AG04450 (cell line): ENCODE data around the gene PANX2. TPM values are rescaled to one million over a fixed set of nuclear protein-coding genes. Genes with fewer than 3 reads are reported as not detected.
A peak's percentile ranks its signal among the peaks of the same experiment; 100 is the strongest.
"Not testable (repeated sequence)": the region's sequence is repeated elsewhere in the genome, so short reads cannot be mapped to it uniquely, and the experiment has no call there.

Source experiments
- CTCF ChIA-PET: fragments of 300-600, 350-600 bp; formaldehyde crosslinking; extraction: SDS; loops from one replicate; lab custom pipeline; 2022; ENCODE audit warnings: antibody characterized with exemption, inconsistent platforms; lab: Charles Lee
- POLR2A ChIA-PET: fragments of 350-600 bp; formaldehyde crosslinking; extraction: SDS; loops from one replicate; lab custom pipeline; 2021; ENCODE audit warnings: antibody characterized with exemption, inconsistent platforms; lab: Yijun Ruan, JAX
- DNase-seq: peaks from one replicate; pipeline ENCODE4 v3.0.0-alpha.2; 2011; ENCODE audit warnings: low read depth, low spot score
- H3K27ac ChIP-seq: one replicate; pipeline ENCODE4 v1.5.1; 2012; ENCODE audit warnings: low read depth, low read length, control low read depth
- H3K27me3 ChIP-seq: one replicate; pipeline ENCODE4 v1.6.0; 2012; ENCODE audit warnings: low read length; ENCODE audit not compliant: control insufficient read depth, insufficient read depth
- H3K4me3 ChIP-seq: 2 replicates; pipeline ENCODE4 v1.5.1; 2011; ENCODE audit warnings: mild to moderate bottlenecking, low read depth, low read length, control low read depth
- H3K9me3 ChIP-seq: 2 replicates; pipeline ENCODE4 v1.5.1; 2012; ENCODE audit warnings: low read length; ENCODE audit not compliant: control insufficient read depth, insufficient read depth
- polyA plus RNA-seq: library from polyadenylated mRNA; depleted of rRNA; stranded (reverse); fragments of >200 nt; gene quantifications from 2 replicates; pipeline ENCODE4 v1.2.3, GENCODE V29; 2011
- TF ChIP-seq, protein P1 (sequence below): IDR thresholded peaks from 2 replicates; pipeline ENCODE4 v1.5.1; 2011; ENCODE audit warnings: low read depth, low read length, control low read depth, inconsistent platforms

The PANX2 gene
- polyA plus RNA-seq, 1 experiment = 0.93 TPM

DNA sequence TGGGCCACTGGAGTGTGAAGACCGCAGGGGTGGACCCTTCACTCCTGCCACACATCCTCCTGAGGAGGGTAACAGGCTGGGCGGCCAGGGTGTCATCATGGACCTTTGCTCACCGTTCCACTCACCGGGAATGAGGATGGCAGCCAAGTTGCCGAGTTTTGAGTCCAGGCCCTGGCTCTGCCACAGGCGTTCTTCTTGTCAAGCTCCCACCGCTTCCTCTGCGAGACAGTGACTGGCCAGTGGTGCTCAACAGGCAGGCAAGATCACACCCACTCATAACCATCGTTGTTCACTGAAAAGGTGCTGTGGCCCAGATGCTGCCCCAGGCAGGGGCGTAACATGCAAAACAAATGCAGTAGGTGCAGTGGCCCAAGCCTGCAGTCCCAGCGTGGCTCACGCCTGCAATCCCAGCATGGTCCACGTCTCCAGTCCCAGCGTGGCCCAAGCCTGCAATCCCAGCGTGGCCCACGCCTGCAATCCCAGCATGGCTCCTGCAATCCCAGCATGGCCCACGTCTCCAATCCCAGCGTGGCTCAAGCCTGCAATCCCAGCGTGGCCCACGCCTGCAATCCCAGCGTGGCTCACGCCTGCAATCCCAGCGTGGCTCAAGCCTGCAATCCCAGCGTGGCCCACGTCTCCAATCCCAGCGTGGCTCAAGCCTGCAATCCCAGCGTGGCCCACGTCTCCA is 5.0 kb upstream of the PANX2 start:
- TF ChIP-seq, protein P1, sequence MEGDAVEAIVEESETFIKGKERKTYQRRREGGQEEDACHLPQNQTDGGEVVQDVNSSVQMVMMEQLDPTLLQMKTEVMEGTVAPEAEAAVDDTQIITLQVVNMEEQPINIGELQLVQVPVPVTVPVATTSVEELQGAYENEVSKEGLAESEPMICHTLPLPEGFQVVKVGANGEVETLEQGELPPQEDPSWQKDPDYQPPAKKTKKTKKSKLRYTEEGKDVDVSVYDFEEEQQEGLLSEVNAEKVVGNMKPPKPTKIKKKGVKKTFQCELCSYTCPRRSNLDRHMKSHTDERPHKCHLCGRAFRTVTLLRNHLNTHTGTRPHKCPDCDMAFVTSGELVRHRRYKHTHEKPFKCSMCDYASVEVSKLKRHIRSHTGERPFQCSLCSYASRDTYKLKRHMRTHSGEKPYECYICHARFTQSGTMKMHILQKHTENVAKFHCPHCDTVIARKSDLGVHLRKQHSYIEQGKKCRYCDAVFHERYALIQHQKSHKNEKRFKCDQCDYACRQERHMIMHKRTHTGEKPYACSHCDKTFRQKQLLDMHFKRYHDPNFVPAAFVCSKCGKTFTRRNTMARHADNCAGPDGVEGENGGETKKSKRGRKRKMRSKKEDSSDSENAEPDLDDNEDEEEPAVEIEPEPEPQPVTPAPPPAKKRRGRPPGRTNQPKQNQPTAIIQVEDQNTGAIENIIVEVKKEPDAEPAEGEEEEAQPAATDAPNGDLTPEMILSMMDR = no peak
- H3K9me3 ChIP-seq = peaks cover 14% of the 10 kb centered on the region; the same call in 1 of the 2 replicates
- peaks cover 6% of the 10 kb centered on the region for H3K27me3 ChIP-seq
- ChIA-PET POLR2A (no interaction called here), CTCF (no interaction called here)
- H3K27ac ChIP-seq = no peak overlapping the region
- no peak for DNase-seq
- no peak overlapping the region for H3K4me3 ChIP-seq

DNA sequence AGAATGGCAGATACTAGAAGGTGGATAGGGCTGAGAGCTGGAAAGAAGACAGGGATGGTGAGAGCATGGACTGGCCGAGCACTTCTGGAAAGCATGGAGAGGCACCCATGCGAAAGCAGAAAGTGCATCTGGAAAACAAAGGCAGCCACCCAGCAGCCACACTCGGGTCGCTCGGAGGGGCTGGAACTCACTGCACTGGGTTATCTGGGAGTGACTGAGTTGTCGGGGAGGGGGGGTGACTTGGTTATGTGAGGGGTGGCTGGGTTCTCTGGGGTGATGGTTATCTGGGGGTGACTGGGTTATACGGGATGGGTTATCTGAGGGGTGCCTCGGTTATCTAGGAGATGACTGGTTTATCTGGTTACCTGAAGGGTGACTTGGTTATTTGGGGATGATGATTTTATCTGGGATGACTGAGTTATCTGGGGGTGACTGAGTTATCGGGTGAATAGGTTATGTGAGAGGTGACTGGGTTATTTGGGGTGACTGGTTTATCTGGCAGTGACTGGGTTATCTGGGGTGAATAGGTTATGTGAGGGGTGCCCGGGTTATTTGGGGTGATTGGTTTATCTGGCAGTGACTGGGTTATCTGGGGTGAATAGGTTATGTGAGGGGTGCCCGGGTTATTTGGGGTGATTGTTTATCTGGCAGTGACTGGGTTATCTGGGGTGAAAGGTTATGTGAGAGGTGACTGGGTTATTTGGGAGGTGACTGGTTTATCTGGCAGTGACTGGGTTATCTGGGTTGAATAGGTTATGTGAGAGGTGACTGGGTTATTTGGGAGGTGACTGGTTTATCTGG is 2.6 kb upstream of the PANX2 start:
- peaks cover 16% of the 10 kb centered on the region for H3K27me3 ChIP-seq
- TF ChIP-seq, protein P1 = no peak
- peaks cover 14% of the 10 kb centered on the region; the same call in 1 of the 2 replicates for H3K9me3 ChIP-seq
- ChIA-PET POLR2A (no interaction called here), CTCF (no interaction called here)
- no peak overlapping the region for H3K27ac ChIP-seq
- DNase-seq = no peak
- no peak overlapping the region for H3K4me3 ChIP-seq

DNA sequence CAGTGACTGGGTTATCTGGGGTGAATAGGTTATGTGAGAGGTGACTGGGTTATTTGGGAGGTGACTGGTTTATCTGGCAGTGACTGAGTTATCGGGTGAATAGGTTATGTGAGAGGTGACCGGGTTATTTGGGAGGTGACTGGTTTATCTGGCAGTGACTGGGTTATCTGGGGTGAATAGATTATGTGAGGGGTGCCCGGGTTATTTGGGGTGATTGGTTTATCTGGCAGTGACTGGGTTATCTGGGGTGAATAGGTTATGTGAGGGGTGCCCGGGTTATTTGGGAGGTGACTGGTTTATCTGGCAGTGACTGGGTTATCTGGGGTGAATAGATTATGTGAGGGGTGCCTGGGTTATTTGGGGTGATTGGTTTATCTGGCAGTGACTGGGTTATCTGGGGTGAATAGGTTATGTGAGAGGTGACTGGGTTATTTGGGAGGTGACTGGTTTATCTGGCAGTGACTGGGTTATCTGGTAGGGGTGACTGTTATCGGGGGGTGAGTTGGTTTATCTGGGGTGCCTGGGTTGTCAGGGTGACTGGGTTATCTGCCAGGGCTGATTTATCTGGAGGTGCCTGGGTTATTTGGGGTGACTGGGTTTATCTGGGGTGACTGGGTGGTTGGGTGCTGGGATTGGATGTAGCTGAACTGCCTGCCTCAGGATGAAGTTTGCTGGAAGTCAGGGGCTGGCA is 1.9 kb upstream of the PANX2 start:
- Histone ChIP-seq H3K27me3 (peaks cover 16% of the 10 kb centered on the region), H3K9me3 (peaks cover 14% of the 10 kb centered on the region; the same call in 1 of the 2 replicates)
- CTCF ChIA-PET, H3K27ac ChIP-seq, DNase-seq, POLR2A ChIA-PET, H3K4me3 ChIP-seq: not testable (repeated sequence)

DNA sequence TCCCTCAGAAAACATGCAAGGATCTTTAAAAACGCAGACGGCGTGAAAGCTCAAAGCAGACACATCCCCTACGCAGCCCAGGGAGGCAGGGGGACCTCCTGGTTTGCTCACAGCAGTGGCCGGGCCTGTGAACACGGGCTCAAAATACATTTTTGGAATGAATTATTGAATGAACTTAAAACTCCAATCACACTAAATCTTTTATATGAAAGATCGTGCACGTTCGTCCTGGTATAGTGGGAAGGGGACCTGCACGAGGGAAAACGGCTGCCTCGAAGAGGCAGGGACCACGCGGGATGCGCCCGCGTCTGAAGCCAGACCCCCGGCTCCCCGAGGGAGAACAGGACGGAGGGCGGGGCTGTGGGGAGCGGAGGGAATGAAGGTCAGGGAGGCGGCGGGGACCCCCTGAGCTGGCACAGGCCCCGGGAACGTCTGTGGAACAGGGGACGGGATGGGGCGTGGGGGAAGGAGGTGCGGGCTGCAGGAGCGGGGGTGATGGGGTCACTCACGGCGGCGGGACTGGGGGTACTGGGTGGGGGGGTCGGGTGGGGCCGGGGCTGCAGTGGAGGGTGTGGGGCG is 1.3 kb upstream of the PANX2 start:
- CTCF ChIA-PET = no interaction called here
- Histone ChIP-seq H3K4me3 (no peak overlapping the region; the same call in 1 of the 2 replicates), H3K9me3 (peaks cover 14% of the 10 kb centered on the region; the same call in 1 of the 2 replicates), H3K27ac (no peak overlapping the region), H3K27me3 (peaks cover 16% of the 10 kb centered on the region)
- DNase-seq = no peak
- POLR2A ChIA-PET = no interaction called here
- TF ChIP-seq, protein P1 = no peak

DNA sequence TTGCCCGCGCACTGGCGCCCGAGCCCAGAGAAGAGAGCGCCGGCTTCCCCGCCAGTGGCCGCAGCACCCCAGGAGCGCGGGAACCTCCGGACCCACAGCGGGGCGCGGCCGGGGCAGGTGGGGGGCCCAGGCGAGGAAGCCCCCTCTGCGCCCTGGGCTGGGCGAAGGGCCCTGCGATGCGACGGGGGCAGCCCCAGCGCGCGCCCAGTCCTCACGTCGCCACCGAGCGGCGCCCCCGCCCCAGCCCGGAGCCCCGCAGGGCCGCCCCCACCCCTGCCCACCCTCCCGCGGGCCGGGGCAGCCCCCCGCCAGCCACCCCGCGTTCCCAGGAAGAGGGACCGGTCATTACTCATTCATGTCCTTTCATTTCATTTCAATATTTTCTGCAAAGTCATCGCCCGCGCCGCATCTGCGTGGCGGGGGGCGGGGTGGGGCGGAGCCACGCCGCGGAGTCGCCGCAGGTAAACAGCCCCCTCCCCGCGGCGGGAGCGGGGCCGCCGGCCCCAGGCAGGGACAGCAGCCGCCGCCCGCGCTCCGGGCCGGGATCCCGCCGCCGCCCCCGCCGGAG is 673 bp upstream of the PANX2 start:
- CTCF ChIA-PET = no interaction called here
- Histone ChIP-seq H3K4me3 (peak overlapping the region; percentile 43), H3K9me3 (peaks cover 14% of the 10 kb centered on the region; the same call in 1 of the 2 replicates), H3K27ac (no peak overlapping the region), H3K27me3 (peaks cover 16% of the 10 kb centered on the region)
- TF ChIP-seq, protein P1 = no peak
- DNase-seq = no peak
- POLR2A ChIA-PET = no interaction called here
